Measurements from ENCODE around the gene SLC22A15. TPM values are rescaled to one million over a fixed set of nuclear protein-coding genes. Genes with fewer than 3 reads are reported as not detected.

The SLC22A15 gene
- total RNA-seq, 1 experiment from 2014 or later = 2.2 TPM

- ATAC-seq = peak; percentile 95
- Histone ChIP-seq H3K79me2 (ENCODE audit: low read length) (no peaks in the 10 kb centered on the region), H3K4me2 (ENCODE audit: low read length) (peak overlapping the region; percentile 35), H3K9me3 (ENCODE audit: low read length) (no peaks in the 10 kb centered on the region), H3K9me2 (replicated peaks; ENCODE audit: low read length) (no peaks in the 10 kb centered on the region), H3K4me1 (ENCODE audit: insufficient read depth, low read length) (peaks cover 50% of the 10 kb centered on the region), H3F3A (ENCODE audit: low read length, unreplicated experiment) (peaks cover 6% of the 10 kb centered on the region), H3K27me3 (ENCODE audit: low read length) (no peaks in the 10 kb centered on the region), H2AFZ (ENCODE audit: low read length) (no peak overlapping the region), H3K4me3 (ENCODE audit: low read length) (no peak overlapping the region), H3K9ac (ENCODE audit: low read length) (no peak overlapping the region), H3K27ac (ENCODE audit: low read length) (peak overlapping the region; percentile 62), H3K36me3 (ENCODE audit: low read depth, low read length) (no peaks in the 10 kb centered on the region), H4K20me1 (ENCODE audit: low read length) (no peaks in the 10 kb centered on the region)
- intact Hi-C loops (cut with micrococcal nuclease) = no loop called here
- BruUV-seq (replicated peaks) = no TSS peak
- TF ChIP-seq EZH2 (IDR thresholded peaks at IDR 0.05; ENCODE audit: low read length, unreplicated experiment) = no peak
- TF ChIP-seq CTCF (conservative IDR thresholded peaks at IDR 0.05; ENCODE audit: low read depth, low read length) = no peak
- no peak for TF ChIP-seq EZH2phosphoT487 (IDR thresholded peaks at IDR 0.05; ENCODE audit: borderline replicate concordance, low read length)
- peak; percentile 94 for DNase-seq
- POLR2A ChIA-PET (ENCODE audit: unreplicated experiment) = no interaction called here
- CTCF ChIA-PET = interaction anchor here (1.0 kb wide), 2 partner anchors 23 to 383 kb away, joined by 3 to 5 read pairs; no protein-coding TSS in a partner anchor
Measured at GRCh38 chr1:116115476-116116439, 139.4 kb downstream of the SLC22A15 start.

GRCh38 chr1:116118471-116118870 is 142.2 kb downstream of the SLC22A15 start:
- intact Hi-C loops (cut with micrococcal nuclease) = no loop called here
- Histone ChIP-seq H3K4me3 (ENCODE audit: low read length) (no peak overlapping the region), H3K27me3 (ENCODE audit: low read length) (no peaks in the 10 kb centered on the region), H3K4me2 (ENCODE audit: low read length) (no peak overlapping the region), H3K9me3 (ENCODE audit: low read length) (no peaks in the 10 kb centered on the region), H3K9me2 (replicated peaks; ENCODE audit: low read length) (no peaks in the 10 kb centered on the region), H3K36me3 (ENCODE audit: low read depth, low read length) (no peaks in the 10 kb centered on the region), H3F3A (ENCODE audit: low read length, unreplicated experiment) (peaks cover 3% of the 10 kb centered on the region), H2AFZ (ENCODE audit: low read length) (no peak overlapping the region), H3K9ac (ENCODE audit: low read length) (no peak overlapping the region), H3K4me1 (ENCODE audit: insufficient read depth, low read length) (peaks cover 41% of the 10 kb centered on the region), H3K27ac (ENCODE audit: low read length) (no peak overlapping the region), H3K79me2 (ENCODE audit: low read length) (no peaks in the 10 kb centered on the region), H4K20me1 (ENCODE audit: low read length) (no peaks in the 10 kb centered on the region)
- ChIA-PET POLR2A (ENCODE audit: unreplicated experiment) (no interaction called here), CTCF (no interaction called here)
- BruUV-seq (replicated peaks) = no TSS peak
- ATAC-seq = no peak
- TF ChIP-seq EZH2 (IDR thresholded peaks at IDR 0.05; ENCODE audit: low read length, unreplicated experiment) = no peak
- no peak for TF ChIP-seq CTCF (conservative IDR thresholded peaks at IDR 0.05; ENCODE audit: low read depth, low read length)
- no peak for TF ChIP-seq EZH2phosphoT487 (IDR thresholded peaks at IDR 0.05; ENCODE audit: borderline replicate concordance, low read length)
- no peak for DNase-seq

Other genes with a start within 250 kb of the SLC22A15 start
- gene CASQ2, start 207.8 kb upstream of the SLC22A15 start, total RNA-seq (2014; rRNA removed) = 0.17 TPM in 1 of 2 replicates, not detected in the other
- gene NHLH2, start 135.4 kb upstream of the SLC22A15 start, total RNA-seq (2014; rRNA removed) = not detected in 2 replicates
- gene MAB21L3, start 134.9 kb downstream of the SLC22A15 start, total RNA-seq (2014; rRNA removed) = 1.4 and 2.6 TPM in 2 replicates

Data from PC-3 (cell line).